GM12874 (cell line): Measurements from ENCODE around the gene PSMB7.

Source experiments
- TF ChIP-seq, protein P1 (sequence below): IDR thresholded peaks from 2 replicates; pipeline ENCODE4 v1.5.1; 2011; ENCODE audit warnings: low read depth, mild to moderate bottlenecking, control low read depth, low read length, moderate library complexity; ENCODE audit not compliant: insufficient read depth

Gene PSMB7

DNA sequence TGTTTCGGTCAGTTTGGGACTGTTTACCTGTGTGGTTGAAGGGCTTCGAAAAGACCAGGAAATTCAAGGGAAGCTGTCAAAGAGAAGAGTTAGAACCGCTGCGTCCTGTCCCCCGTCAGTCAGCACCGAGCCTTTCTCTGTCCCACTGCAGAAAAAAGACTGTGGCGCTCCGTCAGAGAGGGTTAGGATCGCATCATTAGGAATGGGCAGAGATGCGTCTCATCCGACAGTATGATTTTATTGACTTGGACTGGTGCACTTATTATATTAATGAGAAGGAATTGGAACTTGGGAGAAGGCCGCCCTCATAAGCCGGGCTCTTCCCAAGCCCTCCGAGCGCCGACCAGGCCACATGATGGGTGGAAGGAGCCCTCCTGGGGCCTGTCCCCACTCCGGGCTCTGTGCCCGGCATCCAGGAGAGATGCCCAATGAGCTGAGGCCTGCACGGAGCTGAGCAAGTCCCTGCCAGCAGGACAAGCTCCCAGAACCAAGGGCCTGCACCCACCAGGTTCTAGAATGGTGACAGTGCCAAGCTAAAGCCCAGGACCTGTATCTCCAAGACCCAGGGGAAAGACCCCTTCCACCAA is 85.9 kb downstream of the PSMB7 start:
- TF ChIP-seq, protein P1, sequence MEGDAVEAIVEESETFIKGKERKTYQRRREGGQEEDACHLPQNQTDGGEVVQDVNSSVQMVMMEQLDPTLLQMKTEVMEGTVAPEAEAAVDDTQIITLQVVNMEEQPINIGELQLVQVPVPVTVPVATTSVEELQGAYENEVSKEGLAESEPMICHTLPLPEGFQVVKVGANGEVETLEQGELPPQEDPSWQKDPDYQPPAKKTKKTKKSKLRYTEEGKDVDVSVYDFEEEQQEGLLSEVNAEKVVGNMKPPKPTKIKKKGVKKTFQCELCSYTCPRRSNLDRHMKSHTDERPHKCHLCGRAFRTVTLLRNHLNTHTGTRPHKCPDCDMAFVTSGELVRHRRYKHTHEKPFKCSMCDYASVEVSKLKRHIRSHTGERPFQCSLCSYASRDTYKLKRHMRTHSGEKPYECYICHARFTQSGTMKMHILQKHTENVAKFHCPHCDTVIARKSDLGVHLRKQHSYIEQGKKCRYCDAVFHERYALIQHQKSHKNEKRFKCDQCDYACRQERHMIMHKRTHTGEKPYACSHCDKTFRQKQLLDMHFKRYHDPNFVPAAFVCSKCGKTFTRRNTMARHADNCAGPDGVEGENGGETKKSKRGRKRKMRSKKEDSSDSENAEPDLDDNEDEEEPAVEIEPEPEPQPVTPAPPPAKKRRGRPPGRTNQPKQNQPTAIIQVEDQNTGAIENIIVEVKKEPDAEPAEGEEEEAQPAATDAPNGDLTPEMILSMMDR = no peak

DNA sequence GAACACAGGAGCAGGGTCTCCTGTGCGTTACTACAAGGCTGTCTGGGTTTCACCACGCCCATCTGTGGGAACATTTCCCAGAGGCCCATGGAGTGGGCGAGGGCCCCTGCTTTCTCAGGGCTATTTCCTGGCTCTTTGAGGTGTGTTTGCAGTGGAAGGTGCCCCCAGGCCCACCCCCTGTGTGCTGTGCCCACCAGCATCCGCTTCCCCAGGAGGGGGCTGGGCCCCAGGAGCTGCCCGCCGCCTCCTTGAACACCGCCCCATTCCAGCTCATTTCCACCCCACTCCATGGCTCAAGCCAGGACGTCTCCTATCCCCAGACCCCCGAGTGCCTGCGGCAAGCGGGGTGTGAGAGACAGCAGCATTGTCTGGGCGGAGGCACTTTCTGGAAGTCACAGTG is 87.0 kb downstream of the PSMB7 start:
- TF ChIP-seq, protein P1 = no peak

- TF ChIP-seq, protein P1 = no peak
These were observed 87.8 kb downstream of the PSMB7 start for GRCh38 chr9:124327491-124327890.

DNA sequence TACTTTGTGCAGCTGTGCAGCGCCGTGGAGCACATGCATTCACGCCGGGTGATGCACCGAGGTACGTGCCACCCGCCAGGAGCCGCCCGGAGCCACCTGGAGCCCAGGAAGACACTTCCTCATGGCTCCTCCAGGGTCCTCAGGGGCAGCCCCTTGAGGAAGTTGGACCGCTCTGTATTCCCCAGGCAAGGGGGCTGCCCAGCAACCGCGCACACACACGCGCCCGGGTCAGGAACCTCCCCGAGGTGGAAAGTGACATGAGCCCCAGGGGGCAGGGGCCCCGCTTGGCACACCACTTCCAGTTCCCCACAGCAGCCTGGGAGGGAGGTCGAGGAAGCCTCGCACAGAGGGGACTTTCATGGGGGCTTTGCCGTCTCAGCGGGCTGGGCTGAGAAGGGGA is 88.9 kb downstream of the PSMB7 start:
- TF ChIP-seq, protein P1 = no peak

DNA sequence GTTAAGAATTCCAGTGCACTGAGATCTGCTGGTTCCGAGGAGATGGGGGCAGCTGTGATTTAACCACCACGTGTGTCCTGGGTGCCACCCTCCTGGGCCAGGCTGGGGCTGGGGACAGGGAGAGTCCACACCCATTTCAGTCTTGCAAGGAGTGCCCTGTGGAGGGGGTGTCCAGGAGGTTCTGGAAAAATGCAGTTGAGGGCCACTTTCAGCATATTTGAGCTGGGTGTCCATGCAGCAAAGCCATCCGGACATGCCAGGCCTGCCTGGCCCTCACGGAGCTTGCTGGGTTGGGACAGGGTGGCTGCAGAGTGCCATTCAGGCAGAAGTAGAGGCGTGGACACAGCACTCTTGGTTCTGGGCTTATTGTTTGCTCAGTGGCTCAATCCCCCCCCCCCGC is 89.4 kb downstream of the PSMB7 start:
- TF ChIP-seq, protein P1 = no peak

- TF ChIP-seq, protein P1 = no peak
These were observed 91.3 kb downstream of the PSMB7 start for GRCh38 chr9:124323904-124324303.

DNA sequence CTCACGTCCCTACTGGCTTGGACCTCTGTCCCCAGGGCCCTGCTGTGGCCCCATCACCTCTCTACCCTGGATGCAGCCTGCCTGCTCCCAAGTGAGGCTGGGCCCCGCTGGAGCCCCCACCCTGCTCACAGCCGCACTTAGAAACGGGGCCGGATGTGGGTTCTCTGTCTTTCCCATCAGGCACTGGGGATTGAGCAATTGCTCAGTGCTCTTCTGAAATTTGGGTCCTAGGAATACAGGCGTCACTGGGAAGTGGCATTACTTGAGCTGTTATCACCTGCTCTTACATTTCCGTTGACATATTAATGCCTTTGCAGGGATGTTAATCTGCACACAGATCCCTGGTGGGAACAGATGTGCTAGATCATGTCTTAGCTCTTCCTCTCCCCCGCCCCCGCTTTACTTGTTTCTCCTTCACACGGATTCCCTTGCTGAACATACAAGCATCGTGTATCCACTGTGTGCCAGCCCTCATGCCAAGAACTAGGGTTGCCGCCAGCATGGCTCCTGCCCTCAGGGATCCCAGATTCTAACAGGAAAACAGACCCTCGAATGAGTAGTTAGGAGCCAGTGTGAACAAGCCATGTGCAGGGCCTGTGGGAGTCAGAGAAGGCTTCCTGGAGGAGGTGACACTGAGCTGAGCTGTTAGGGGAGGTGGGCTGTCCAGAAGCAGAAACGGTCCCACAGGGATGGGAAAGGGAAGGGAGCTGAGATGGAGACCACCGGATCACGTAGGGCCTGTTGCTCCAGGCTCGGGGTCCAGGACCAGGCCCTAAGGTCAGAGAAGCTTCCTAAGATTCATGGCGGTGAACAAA is 92.4 kb downstream of the PSMB7 start:
- TF ChIP-seq, protein P1 = no peak
